ENCODE results near the gene LAMA2.

The LAMA2 gene

DNA sequence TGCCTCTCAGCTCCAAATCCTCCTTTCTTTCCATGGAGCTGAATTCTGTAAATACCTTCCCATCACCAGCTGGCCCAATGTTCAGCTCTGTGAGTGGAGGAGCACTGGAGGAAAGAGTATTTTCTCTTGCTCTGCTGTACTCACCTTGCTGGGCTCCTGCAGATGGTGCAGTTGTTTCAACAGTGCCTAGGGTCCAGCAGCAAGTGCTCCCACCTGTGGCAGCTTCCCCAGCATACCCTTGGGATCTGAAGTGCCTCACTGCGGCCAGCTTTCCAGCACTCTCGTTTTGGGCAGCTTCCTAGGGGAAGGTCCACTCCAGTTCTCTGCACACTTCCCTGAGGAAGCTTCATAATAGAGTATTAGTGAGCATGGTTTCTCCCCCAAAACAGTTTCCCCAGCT is 656.1 kb downstream of the LAMA2 start:
- DNase-seq (ENCODE audit: low read depth), result no peak
- TF ChIP-seq CTCF (conservative IDR thresholded peaks at IDR 0.05; ENCODE audit: low read depth, low read length), result no peak
- no peak overlapping the region for H3K4me3 ChIP-seq (ENCODE audit: low read depth, low read length)

- no peak overlapping the region for H3K4me3 ChIP-seq (ENCODE audit: low read depth, low read length)
- DNase-seq (ENCODE audit: low read depth), result no peak
- no peak for TF ChIP-seq CTCF (conservative IDR thresholded peaks at IDR 0.05; ENCODE audit: low read depth, low read length)
Measured at GRCh38 chr6:129542705-129543104, 659.8 kb downstream of the LAMA2 start.

DNA sequence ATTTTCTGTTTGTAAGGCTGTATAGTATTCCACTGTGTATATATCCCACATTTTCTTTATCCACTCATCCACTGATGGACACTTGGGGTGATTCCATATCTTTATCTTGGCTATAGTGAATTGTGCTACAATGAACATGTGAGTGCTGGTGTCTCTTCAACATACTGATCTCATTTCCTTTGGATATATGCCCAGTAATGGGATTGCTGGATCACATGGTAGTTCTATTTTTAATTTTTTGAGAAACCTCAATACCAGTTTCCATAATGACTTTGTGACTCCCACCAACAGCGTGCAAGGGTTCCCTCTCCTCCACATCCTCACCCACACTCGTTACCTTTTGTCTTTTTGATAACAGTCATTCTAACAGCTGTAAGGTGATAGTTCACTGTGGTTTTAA is 661.0 kb downstream of the LAMA2 start:
- no peak for TF ChIP-seq CTCF (conservative IDR thresholded peaks at IDR 0.05; ENCODE audit: low read depth, low read length)
- no peak overlapping the region for H3K4me3 ChIP-seq (ENCODE audit: low read depth, low read length)
- peak; percentile 79 for DNase-seq (ENCODE audit: low read depth)

- TF ChIP-seq CTCF (conservative IDR thresholded peaks at IDR 0.05; ENCODE audit: low read depth, low read length), result no peak
- DNase-seq (ENCODE audit: low read depth), result peak; percentile 72
- H3K4me3 ChIP-seq (ENCODE audit: low read depth, low read length), result no peak overlapping the region
Measured at GRCh38 chr6:129544892-129545612, 662.1 kb downstream of the LAMA2 start.

DNA sequence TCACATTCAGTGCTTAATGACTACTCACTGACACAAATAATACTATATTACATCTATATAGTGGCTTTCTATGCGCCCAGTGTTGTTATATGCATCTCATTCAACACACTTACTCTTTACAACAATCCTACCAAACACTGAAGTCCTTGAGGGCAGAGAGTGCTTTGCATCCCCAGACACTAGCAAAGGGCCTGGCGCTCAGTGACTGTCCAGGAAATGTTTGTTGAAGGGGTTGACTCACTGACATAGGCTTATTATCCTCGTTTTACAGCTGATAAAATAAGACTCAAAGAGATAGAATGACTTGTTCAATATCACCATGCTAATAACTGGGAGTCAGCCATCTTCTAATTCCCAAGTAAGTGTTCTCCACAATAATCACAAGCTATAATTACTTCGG is 663.8 kb downstream of the LAMA2 start:
- H3K4me3 ChIP-seq (ENCODE audit: low read depth, low read length), result no peak overlapping the region
- no peak for TF ChIP-seq CTCF (conservative IDR thresholded peaks at IDR 0.05; ENCODE audit: low read depth, low read length)
- DNase-seq (ENCODE audit: low read depth), result no peak

- no peak for TF ChIP-seq CTCF (conservative IDR thresholded peaks at IDR 0.05; ENCODE audit: low read depth, low read length)
- H3K4me3 ChIP-seq (ENCODE audit: low read depth, low read length), result no peak overlapping the region
- no peak for DNase-seq (ENCODE audit: low read depth)
Measured at GRCh38 chr6:129551486-129551885, 668.5 kb downstream of the LAMA2 start.

DNA sequence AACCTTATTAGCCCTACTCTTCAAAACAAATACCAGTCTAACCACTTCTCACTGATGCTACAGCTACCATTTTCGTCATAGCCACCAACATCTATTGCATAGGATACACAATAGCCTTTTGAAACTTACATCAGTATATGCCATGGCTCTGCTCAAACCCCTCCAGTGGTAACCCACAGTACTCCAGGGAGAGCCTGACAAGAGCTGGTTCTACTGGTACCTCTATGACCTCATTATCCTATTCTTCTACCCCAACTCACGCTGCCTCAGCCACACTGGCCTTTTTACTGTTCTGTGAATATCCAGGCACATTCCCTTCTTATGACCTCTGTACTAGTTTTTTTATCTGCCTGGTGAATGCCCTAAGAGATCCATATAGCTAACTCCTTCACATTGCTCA is 669.5 kb downstream of the LAMA2 start:
- TF ChIP-seq CTCF (conservative IDR thresholded peaks at IDR 0.05; ENCODE audit: low read depth, low read length), result no peak
- H3K4me3 ChIP-seq (ENCODE audit: low read depth, low read length), result no peak overlapping the region
- no peak for DNase-seq (ENCODE audit: low read depth)

Measured in choroid plexus epithelial cell (primary cell).